Measurements from ENCODE around the gene AMACR.

The AMACR gene

GRCh38 chr5:34047774-34048572 lies 40.1 kb upstream of the AMACR start:
- FAIRE-seq, result no peak

GRCh38 chr5:34047143-34047542 lies 39.3 kb upstream of the AMACR start:
- no peak for TF ChIP-seq SPI1 (IDR thresholded peaks at IDR 0.05; ENCODE audit: low read depth, low read length)
- no peak for TF ChIP-seq PAX5 (IDR thresholded peaks at IDR 0.05; ENCODE audit: insufficient read depth, low read length, severe bottlenecking)
- no peak for TF ChIP-seq POLR2AphosphoS5 (IDR thresholded peaks at IDR 0.05; ENCODE audit: low read depth, low read length)
- no peak for TF ChIP-seq POU2F2 (IDR thresholded peaks at IDR 0.05; ENCODE audit: low read depth, low read length)
- TF ChIP-seq POLR2A (IDR thresholded peaks at IDR 0.05; ENCODE audit: low read depth, low read length), result no peak
- TF ChIP-seq TAF1 (IDR thresholded peaks at IDR 0.05; ENCODE audit: low read depth, low read length), result no peak
- FAIRE-seq, result no peak
- DNase-seq (ENCODE audit: insufficient read length, low spot score), result no peak

More at GRCh38 chr5:34047774-34048572, 40.1 kb upstream of the AMACR start:
- TF ChIP-seq POLR2AphosphoS5 (IDR thresholded peaks at IDR 0.05; ENCODE audit: low read depth, low read length), result no peak
- TF ChIP-seq POU2F2 (IDR thresholded peaks at IDR 0.05; ENCODE audit: low read depth, low read length), result no peak
- TF ChIP-seq SPI1 (IDR thresholded peaks at IDR 0.05; ENCODE audit: low read depth, low read length), result no peak
- TF ChIP-seq TAF1 (IDR thresholded peaks at IDR 0.05; ENCODE audit: low read depth, low read length), result no peak
- TF ChIP-seq PAX5 (IDR thresholded peaks at IDR 0.05; ENCODE audit: insufficient read depth, low read length, severe bottlenecking), result no peak
- no peak for TF ChIP-seq POLR2A (IDR thresholded peaks at IDR 0.05; ENCODE audit: low read depth, low read length)
- DNase-seq (ENCODE audit: insufficient read length, low spot score), result no peak

GRCh38 chr5:34045996-34046395 lies 38.1 kb upstream of the AMACR start:
- DNase-seq (ENCODE audit: insufficient read length, low spot score) (no peak), FAIRE-seq (no peak)
- TF ChIP-seq POU2F2 (IDR thresholded peaks at IDR 0.05; ENCODE audit: low read depth, low read length), result no peak
- TF ChIP-seq TAF1 (IDR thresholded peaks at IDR 0.05; ENCODE audit: low read depth, low read length), result no peak
- no peak for TF ChIP-seq PAX5 (IDR thresholded peaks at IDR 0.05; ENCODE audit: insufficient read depth, low read length, severe bottlenecking)
- no peak for TF ChIP-seq POLR2AphosphoS5 (IDR thresholded peaks at IDR 0.05; ENCODE audit: low read depth, low read length)
- TF ChIP-seq SPI1 (IDR thresholded peaks at IDR 0.05; ENCODE audit: low read depth, low read length), result no peak

- FAIRE-seq (no peak), DNase-seq (ENCODE audit: insufficient read length, low spot score) (no peak)
- no peak for TF ChIP-seq SPI1 (IDR thresholded peaks at IDR 0.05; ENCODE audit: low read depth, low read length)
These were observed 37.2 kb upstream of the AMACR start for GRCh38 chr5:34045023-34045422.

- TF ChIP-seq TAF1 (IDR thresholded peaks at IDR 0.05; ENCODE audit: low read depth, low read length), result no peak
- TF ChIP-seq SPI1 (IDR thresholded peaks at IDR 0.05; ENCODE audit: low read depth, low read length), result no peak
- TF ChIP-seq POLR2AphosphoS5 (IDR thresholded peaks at IDR 0.05; ENCODE audit: low read depth, low read length), result no peak
- no peak for TF ChIP-seq POU2F2 (IDR thresholded peaks at IDR 0.05; ENCODE audit: low read depth, low read length)
- TF ChIP-seq PAX5 (IDR thresholded peaks at IDR 0.05; ENCODE audit: insufficient read depth, low read length, severe bottlenecking), result no peak
- TF ChIP-seq POLR2A (IDR thresholded peaks at IDR 0.05; ENCODE audit: low read depth, low read length), result no peak
- no peak for FAIRE-seq
- no peak for DNase-seq (ENCODE audit: insufficient read length, low spot score)
These were observed 35.4 kb upstream of the AMACR start, which contains the start of gene C1QTNF3 for GRCh38 chr5:34043099-34043876. TSS of gene C1QTNF3 (minus strand) at chr5:34043213. CDS start at chr5:34043125, 88 bp downstream.

GRCh38 chr5:34042321-34042720 lies 34.5 kb upstream of the AMACR start:
- TF ChIP-seq POLR2A (IDR thresholded peaks at IDR 0.05; ENCODE audit: low read depth, low read length) (no peak), PAX5 (IDR thresholded peaks at IDR 0.05; ENCODE audit: insufficient read depth, low read length, severe bottlenecking) (no peak), POLR2AphosphoS5 (IDR thresholded peaks at IDR 0.05; ENCODE audit: low read depth, low read length) (no peak), POU2F2 (IDR thresholded peaks at IDR 0.05; ENCODE audit: low read depth, low read length) (no peak), TAF1 (IDR thresholded peaks at IDR 0.05; ENCODE audit: low read depth, low read length) (no peak), SPI1 (IDR thresholded peaks at IDR 0.05; ENCODE audit: low read depth, low read length) (peak; percentile 26; the same call in 1 of the 2 replicates)
- no peak for FAIRE-seq
- DNase-seq (ENCODE audit: insufficient read length, low spot score), result no peak

- DNase-seq (ENCODE audit: insufficient read length, low spot score) (no peak), FAIRE-seq (no peak)
- TF ChIP-seq SPI1 (IDR thresholded peaks at IDR 0.05; ENCODE audit: low read depth, low read length), result no peak
- TF ChIP-seq POLR2AphosphoS5 (IDR thresholded peaks at IDR 0.05; ENCODE audit: low read depth, low read length), result no peak
- no peak for TF ChIP-seq POU2F2 (IDR thresholded peaks at IDR 0.05; ENCODE audit: low read depth, low read length)
- TF ChIP-seq POLR2A (IDR thresholded peaks at IDR 0.05; ENCODE audit: low read depth, low read length), result no peak
- no peak for TF ChIP-seq TAF1 (IDR thresholded peaks at IDR 0.05; ENCODE audit: low read depth, low read length)
These were observed 33.6 kb upstream of the AMACR start for GRCh38 chr5:34041247-34041972.

- FAIRE-seq (no peak), DNase-seq (ENCODE audit: insufficient read length, low spot score) (no peak)
- TF ChIP-seq TAF1 (IDR thresholded peaks at IDR 0.05; ENCODE audit: low read depth, low read length) (no peak), PAX5 (IDR thresholded peaks at IDR 0.05; ENCODE audit: insufficient read depth, low read length, severe bottlenecking) (no peak), SPI1 (IDR thresholded peaks at IDR 0.05; ENCODE audit: low read depth, low read length) (no peak), POU2F2 (IDR thresholded peaks at IDR 0.05; ENCODE audit: low read depth, low read length) (no peak), POLR2AphosphoS5 (IDR thresholded peaks at IDR 0.05; ENCODE audit: low read depth, low read length) (no peak), POLR2A (IDR thresholded peaks at IDR 0.05; ENCODE audit: low read depth, low read length) (no peak)
These were observed 32.6 kb upstream of the AMACR start for GRCh38 chr5:34040472-34040871.

Measured in GM12891 (cell line).